Stimulated activated effector memory CD8-positive, alpha-beta T cell treated with anti-CD3 and anti-CD28 coated beads, Interleukin-12 subunit alpha, Interleukin-12 subunit beta, amount 100 ng/mL, for 72 hours (primary cell): Measurements from ENCODE around the gene TRIM8.
A peak's percentile ranks its signal among the peaks of the same experiment; 100 is the strongest.

Experiments used
- ATAC-seq: fragments of 150-1000 bp; cut with Tn5 transposase; 2 replicates; pipeline ENCODE4 v1.10.0; 2021
- DNase-seq, 2 donors: peaks; one replicate each; pipeline ENCODE4 v3.0.0; 2021 to 2022; ENCODE audit warnings: low spot score in 2 of 2
- H3K27ac Mint-ChIP-seq: one replicate; pipeline ENCODE4 v1.8.0; 2022; ENCODE audit warnings: mild to moderate bottlenecking, mixed read lengths
- H3K36me3 Mint-ChIP-seq: one replicate; pipeline ENCODE4 v1.8.0; 2022; ENCODE audit warnings: mild to moderate bottlenecking, mixed read lengths
- H3K4me1 Mint-ChIP-seq: one replicate; pipeline ENCODE4 v1.8.0; 2022; ENCODE audit warnings: mixed read lengths
- H3K4me3 Mint-ChIP-seq: one replicate; pipeline ENCODE4 v1.8.0; 2022; ENCODE audit warnings: mild to moderate bottlenecking, mixed read lengths
- H3K9me3 Mint-ChIP-seq: one replicate; pipeline ENCODE4 v1.8.0; 2022; ENCODE audit warnings: mixed read lengths

Gene TRIM8

DNA sequence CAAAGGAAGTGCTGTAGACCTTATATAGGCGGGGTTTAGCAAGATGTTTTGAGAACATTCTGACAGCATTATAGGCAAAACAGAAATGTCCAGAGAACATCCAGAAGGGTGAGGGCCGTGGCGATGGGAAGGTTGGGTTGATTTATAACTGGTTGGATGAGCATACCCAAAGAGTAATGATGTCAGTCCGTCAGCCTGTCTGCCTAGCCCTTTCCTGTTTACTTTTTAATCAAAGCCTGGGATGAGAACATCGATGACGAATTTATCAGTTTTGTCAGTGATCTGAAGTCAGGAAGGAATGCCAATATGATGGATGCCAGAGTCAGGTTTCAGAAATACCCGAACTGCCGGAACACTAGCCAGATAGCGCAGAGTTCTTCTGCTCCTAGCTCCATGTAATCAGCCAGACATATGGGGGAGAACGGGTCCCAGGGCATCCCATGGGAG, 33.8 kb upstream of the TRIM8 start:
- H3K36me3 Mint-ChIP-seq, result peaks cover 8% of the 10 kb centered on the region
- no peak for DNase-seq
- H3K4me3 Mint-ChIP-seq, result no peak overlapping the region
- no peak for ATAC-seq
- peaks cover 19% of the 10 kb centered on the region for H3K4me1 Mint-ChIP-seq
- H3K27ac Mint-ChIP-seq, result peak overlapping the region; percentile 60
- no peaks in the 10 kb centered on the region for H3K9me3 Mint-ChIP-seq

DNA sequence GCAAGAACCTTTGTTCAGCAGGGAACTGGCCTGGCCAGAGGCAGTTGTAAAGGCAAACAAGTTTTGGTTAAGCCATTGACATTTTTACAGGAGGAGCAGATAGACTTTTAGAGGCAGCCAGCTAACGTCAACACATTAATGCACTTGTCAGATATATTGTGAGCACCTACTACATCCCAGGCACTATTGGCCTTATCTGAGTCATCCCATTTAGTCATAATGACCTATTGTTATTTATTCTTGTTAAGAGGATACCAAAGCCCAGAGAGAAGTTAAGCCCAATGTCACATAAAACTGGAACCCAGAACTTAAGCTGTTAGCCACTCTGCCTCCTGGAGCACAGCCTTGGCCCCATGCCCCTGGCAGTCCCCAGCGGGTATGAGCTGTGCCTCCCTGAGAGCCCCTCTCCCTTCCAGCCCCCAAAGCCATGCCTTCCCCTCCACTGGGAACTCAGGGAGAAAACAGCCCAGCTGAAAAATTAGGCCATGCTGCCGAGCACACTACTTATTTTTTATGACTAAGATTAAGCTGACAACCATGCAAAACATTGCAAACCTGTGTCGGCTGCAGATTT, 32.7 kb upstream of the TRIM8 start:
- Mint-ChIP-seq H3K36me3 (peaks cover 10% of the 10 kb centered on the region), H3K4me1 (peaks cover 19% of the 10 kb centered on the region), H3K9me3 (no peaks in the 10 kb centered on the region), H3K27ac (peak overlapping the region; percentile 60), H3K4me3 (no peak overlapping the region)
- ATAC-seq, result peak; percentile 61
- DNase-seq, result no peak

DNA sequence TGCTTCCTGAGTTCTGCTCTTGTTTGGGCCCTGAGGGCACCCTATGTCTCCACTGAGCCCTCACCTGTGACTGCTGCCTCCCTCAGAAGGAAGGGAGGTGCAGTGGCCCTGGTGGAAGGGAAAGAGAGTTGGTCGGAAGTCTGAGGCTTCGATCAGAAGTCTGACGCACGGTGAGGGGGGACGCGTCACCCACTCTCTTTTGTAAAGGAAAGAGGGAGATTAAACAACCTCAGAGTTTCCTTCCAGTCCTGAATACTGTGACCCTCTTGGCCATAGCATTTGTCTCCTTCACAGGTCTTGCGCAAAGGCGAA, 31.4 kb upstream of the TRIM8 start:
- Mint-ChIP-seq H3K4me3 (peak overlapping the region; percentile 16), H3K4me1 (peaks cover 19% of the 10 kb centered on the region), H3K9me3 (no peaks in the 10 kb centered on the region), H3K27ac (peak overlapping the region; percentile 90), H3K36me3 (peaks cover 7% of the 10 kb centered on the region)
- DNase-seq (no peak), ATAC-seq (peak; percentile 70)

DNA sequence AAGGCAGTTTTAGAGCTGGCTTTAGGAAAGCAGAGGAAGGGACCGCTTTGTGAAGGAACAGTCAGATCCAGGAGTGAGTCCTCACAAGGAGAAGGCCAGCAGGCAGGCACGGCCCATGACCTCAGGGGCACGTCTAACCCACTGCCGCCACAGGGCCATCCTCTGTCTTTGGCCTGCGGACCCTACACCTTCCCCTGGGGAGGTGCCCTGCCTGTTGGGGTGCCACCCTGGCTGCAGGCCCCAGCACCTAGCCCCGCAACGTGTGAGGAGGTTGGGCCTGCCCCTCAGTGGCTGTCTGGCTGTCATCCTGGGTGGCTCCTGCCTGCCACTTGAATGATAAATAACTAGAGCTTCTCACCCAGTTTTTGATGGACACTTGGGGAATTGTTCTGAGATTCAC, 31.0 kb upstream of the TRIM8 start:
- Mint-ChIP-seq H3K9me3 (no peaks in the 10 kb centered on the region), H3K4me1 (peaks cover 19% of the 10 kb centered on the region), H3K27ac (peak overlapping the region; percentile 90), H3K36me3 (peaks cover 7% of the 10 kb centered on the region), H3K4me3 (peak overlapping the region; percentile 16)
- ATAC-seq (peak; percentile 6), DNase-seq (no peak)

DNA sequence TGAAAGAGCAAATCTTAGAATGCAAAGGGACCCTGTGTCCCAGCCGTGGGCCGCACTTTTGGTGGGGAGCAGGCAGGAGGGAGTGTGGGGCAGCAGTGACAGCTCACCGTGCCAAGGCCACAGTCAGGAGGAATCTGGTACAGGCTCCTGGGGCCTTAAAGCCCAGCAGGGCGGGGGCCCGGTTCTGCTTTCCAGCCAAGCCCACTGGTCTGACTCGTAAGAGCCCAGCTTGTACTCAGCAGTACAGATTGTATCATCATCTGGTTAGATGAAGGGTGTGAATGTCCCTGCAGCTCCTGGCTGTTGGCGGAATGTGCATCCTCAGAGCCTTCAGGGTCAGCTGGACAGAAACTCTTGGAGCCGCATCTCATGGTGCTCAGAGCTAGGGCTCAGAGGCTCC, 30.5 kb upstream of the TRIM8 start:
- peaks cover 7% of the 10 kb centered on the region for H3K36me3 Mint-ChIP-seq
- peaks cover 19% of the 10 kb centered on the region for H3K4me1 Mint-ChIP-seq
- no peaks in the 10 kb centered on the region for H3K9me3 Mint-ChIP-seq
- peak overlapping the region; percentile 90 for H3K27ac Mint-ChIP-seq
- H3K4me3 Mint-ChIP-seq, result no peak overlapping the region
- DNase-seq (no peak), ATAC-seq (no peak)

DNA sequence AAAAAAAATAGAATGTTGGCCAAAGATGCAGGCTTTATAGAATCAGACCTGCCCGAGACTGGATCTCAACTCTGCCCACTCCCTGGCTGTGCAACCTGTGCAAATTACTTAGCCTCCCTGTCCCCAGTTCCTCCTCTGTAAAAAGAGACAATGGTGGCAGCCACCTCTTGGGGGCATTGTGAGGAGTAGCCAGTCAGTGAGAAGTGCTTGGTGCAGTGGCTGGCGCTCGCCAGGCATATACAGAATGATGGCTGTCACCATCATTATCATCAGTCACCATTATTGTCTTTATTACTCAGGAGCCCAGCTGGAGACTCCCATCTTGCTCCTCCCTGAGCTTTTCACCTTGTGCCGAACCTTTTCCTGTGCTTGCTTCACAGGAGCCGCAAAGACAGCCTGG, 29.4 kb upstream of the TRIM8 start:
- no peak for DNase-seq

DNA sequence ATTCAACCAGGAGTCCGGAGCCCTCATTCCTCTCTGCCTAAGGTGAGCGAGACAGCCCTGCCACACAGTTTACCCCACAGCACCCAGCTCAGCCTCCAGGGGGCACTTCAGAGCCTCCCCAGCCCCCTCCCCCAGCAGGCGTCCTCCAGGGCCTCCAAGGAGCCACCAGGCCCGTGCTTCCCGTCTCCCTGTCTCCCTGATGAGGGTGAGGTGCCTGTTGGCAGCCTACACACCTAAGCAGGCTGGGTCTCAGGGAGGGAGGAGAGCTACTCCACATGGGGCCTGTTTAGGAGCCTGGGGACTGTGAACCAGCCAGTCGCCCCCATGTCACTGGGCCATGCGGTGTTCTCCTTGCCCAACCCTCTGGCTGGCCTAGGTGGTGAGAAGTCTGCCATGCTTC, 28.9 kb upstream of the TRIM8 start:
- DNase-seq, result no peak

More for the DNA sequence above, 29.4 kb upstream of the TRIM8 start:
- no peak overlapping the region for H3K4me3 Mint-ChIP-seq
- peak overlapping the region; percentile 40 for H3K27ac Mint-ChIP-seq
- peaks cover 7% of the 10 kb centered on the region for H3K36me3 Mint-ChIP-seq
- peaks cover 23% of the 10 kb centered on the region for H3K4me1 Mint-ChIP-seq
- H3K9me3 Mint-ChIP-seq, result no peaks in the 10 kb centered on the region
- no peak for ATAC-seq

DNA sequence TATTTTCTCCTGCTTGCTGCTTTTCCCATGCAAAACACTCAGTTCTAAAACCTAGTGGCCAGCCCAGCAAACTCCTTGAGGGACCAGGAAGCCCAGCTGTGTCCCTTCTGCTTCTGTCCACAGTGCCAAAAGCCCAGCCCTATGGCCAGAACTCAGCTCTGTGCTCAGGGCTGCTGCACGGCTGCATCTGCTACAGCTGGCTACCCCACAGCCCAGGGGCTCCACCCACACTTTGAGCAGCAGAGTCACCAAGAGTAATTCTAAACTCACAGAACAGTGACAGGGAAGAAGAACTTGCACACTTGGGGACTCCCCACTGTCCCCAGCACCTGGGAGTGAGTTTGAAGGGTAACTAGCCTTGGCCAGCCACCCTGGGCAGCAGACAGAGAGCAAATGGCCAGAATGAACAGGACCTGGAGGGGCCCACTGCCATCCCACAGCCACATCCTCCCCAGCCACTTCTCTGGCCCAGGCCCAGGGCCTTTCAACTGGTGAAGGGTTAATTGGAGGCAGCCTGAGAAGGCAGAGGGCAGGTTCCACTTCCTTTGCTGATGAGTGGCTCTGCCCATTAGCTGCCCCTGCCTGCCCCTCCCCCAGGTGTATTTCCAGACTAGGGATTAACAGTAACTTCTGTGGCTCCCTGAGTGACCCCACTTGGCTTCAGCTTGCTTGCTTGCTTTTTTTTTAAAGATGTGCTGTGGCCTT, 28.1 kb upstream of the TRIM8 start:
- DNase-seq (no peak), ATAC-seq (no peak)
- Mint-ChIP-seq H3K36me3 (peaks cover 7% of the 10 kb centered on the region), H3K4me1 (peaks cover 22% of the 10 kb centered on the region), H3K9me3 (no peaks in the 10 kb centered on the region), H3K4me3 (no peak overlapping the region), H3K27ac (peak overlapping the region; percentile 48)

More for the DNA sequence above, 28.9 kb upstream of the TRIM8 start:
- Mint-ChIP-seq H3K4me1 (peaks cover 24% of the 10 kb centered on the region), H3K4me3 (no peak overlapping the region), H3K36me3 (peaks cover 7% of the 10 kb centered on the region), H3K27ac (peak overlapping the region; percentile 40), H3K9me3 (no peaks in the 10 kb centered on the region)
- peak; percentile 30 for ATAC-seq

DNA sequence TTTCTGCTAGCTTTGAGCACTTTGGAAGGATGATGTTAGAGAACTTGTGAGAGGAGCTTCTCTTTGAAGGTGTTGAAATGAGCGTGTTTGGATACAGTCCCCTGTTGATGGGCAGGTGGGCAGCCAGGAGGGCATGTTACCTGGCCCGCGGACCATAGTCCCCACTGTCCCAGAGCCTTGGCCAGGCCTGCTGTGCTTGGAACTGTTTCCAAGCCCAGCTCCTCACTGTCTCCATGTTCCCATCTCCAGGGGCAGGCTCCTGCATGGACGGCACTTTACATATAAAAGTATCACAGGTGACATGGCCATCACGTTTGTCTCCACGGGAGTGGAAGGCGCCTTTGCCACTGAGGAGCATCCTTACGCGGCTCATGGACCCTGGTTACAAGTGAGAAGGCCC, 27.2 kb upstream of the TRIM8 start:
- Mint-ChIP-seq H3K4me1 (peaks cover 21% of the 10 kb centered on the region), H3K4me3 (no peak overlapping the region), H3K27ac (peak overlapping the region; percentile 68), H3K36me3 (peaks cover 7% of the 10 kb centered on the region), H3K9me3 (no peaks in the 10 kb centered on the region)
- ATAC-seq (no peak), DNase-seq (no peak)

DNA sequence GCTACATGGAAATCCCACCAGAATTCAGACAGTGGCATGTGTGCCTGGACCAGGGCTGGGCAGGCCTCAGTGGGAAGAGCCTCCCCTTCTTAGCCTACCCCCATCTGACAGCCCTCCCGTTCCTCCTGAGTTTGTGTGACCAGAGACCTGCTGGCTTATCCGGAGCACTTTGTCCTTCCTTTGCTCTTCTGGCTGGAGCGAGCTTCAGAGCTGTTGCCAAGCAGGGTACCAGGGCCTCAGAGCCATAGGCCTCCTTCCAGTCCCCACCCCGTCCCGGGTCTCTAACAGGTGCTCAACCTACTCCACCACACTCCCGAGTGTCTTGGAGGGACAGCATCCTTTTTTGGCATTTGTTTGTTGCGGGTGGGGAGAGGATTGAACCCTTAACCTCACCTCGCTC, 26.5 kb upstream of the TRIM8 start:
- Mint-ChIP-seq H3K9me3 (no peaks in the 10 kb centered on the region), H3K4me3 (no peak overlapping the region), H3K4me1 (peaks cover 17% of the 10 kb centered on the region), H3K27ac (peak overlapping the region; percentile 68), H3K36me3 (peaks cover 7% of the 10 kb centered on the region)
- ATAC-seq, result no peak
- DNase-seq, result no peak

DNA sequence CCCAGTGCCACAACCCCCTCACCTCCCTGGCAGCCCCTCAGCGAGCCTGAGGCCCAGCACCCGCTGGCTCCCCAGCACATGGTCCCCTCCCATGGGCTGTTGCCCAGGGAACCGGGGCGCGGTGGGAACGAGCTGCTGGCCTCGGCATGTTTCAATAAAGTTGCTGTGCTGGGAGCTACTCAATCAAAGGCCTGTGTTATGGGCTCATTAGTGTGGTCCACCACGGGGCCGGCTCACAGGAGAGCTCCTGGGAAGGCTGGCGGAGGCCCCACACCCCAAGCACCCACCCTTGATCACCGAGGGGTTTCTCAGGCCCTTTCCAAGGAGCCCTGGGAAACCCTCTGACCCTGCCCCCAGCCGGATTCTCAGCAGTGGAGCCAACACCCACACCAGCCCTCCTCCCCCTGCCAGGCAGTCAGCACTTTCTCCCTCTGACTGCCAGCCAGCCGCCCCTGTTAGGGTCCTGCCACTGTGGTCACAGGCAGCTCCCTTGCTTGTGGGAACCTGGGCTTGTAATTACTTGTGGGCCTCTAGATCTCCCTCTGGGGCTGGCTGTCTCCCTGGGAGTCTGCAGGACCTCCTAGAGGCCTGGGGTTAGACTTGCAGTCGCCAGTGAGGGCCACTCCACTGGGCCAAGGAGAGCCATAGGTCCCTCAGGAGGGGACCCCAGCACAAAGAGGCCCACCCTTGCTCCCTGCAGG, 24.8 kb upstream of the TRIM8 start:
- no peaks in the 10 kb centered on the region for H3K9me3 Mint-ChIP-seq
- H3K4me3 Mint-ChIP-seq, result no peak overlapping the region
- ATAC-seq, result no peak
- DNase-seq, result no peak
- peaks cover 7% of the 10 kb centered on the region for H3K36me3 Mint-ChIP-seq
- peak overlapping the region; percentile 43 for H3K27ac Mint-ChIP-seq
- peaks cover 12% of the 10 kb centered on the region for H3K4me1 Mint-ChIP-seq

DNA sequence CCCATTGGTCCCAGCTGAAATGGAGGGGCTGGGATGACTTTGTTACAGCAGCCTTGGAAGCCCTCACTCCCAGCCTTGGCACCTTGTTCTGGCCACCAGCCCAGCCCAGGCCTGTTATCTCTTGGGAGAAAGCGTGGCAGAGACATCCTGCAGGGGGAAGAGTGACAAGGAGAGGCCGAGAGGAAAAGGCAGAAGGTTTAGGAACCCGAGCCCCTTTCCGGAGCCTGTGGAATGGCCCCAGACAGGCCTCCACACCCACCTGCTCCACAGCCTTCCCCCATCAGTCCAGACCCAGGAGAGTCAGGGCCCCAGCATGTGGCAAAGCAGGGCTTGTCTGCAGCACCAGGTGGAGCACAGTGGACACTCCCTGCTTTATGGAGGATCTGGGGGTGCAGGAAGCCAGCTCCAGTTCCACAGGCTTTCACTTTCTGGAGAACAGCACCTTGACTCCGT, 24.1 kb upstream of the TRIM8 start:
- no peak for DNase-seq
- Mint-ChIP-seq H3K36me3 (peaks cover 7% of the 10 kb centered on the region), H3K27ac (peak overlapping the region; percentile 77), H3K4me3 (no peak overlapping the region), H3K9me3 (no peaks in the 10 kb centered on the region), H3K4me1 (peaks cover 12% of the 10 kb centered on the region)
- ATAC-seq, result no peak

DNA sequence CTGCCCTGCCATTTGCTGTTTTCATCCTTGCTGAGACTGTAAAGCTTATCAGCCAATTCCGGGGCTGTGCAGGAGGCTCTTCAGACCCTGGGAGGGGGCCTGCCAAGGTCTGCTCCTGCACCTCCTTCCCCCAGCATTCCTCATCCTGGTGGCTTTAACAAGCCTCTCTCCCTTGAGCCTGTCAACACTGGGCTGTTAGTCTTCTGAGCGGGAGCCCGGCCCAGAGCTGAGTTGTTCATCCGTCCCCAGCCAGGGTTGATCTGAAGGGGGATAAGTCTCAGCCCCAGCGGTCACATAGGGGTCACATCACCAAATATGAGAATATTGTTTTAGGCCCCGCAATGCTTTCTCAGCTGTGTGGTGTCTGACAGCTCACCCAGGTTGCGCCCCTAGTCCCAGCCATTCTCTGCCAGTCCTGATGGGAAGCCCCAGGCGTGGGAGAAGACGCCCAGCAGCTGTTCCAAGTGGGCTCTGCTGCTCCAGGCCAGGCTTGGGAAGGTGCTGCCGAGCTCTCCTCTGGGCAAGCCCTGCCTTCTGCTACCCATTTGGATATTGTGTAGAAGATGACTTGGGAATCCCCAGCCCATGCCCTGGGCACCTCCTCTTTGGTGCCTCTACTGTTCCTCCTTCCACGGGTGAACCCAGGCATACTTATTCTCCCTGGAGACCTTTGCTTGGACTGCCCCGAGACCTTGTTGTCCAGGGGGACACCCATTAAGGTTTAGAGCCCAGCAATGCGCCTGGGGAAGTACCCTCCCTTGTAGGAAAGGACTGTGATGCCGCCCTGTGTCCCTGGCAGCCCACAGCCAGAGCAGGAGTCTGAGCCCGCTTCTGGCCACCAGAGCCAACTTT, 23.5 kb upstream of the TRIM8 start:
- peaks cover 7% of the 10 kb centered on the region for H3K36me3 Mint-ChIP-seq
- H3K4me1 Mint-ChIP-seq, result peaks cover 12% of the 10 kb centered on the region
- H3K9me3 Mint-ChIP-seq, result no peaks in the 10 kb centered on the region
- DNase-seq (no peak), ATAC-seq (peak; percentile 56)
- H3K27ac Mint-ChIP-seq, result peak overlapping the region; percentile 77
- H3K4me3 Mint-ChIP-seq, result no peak overlapping the region

DNA sequence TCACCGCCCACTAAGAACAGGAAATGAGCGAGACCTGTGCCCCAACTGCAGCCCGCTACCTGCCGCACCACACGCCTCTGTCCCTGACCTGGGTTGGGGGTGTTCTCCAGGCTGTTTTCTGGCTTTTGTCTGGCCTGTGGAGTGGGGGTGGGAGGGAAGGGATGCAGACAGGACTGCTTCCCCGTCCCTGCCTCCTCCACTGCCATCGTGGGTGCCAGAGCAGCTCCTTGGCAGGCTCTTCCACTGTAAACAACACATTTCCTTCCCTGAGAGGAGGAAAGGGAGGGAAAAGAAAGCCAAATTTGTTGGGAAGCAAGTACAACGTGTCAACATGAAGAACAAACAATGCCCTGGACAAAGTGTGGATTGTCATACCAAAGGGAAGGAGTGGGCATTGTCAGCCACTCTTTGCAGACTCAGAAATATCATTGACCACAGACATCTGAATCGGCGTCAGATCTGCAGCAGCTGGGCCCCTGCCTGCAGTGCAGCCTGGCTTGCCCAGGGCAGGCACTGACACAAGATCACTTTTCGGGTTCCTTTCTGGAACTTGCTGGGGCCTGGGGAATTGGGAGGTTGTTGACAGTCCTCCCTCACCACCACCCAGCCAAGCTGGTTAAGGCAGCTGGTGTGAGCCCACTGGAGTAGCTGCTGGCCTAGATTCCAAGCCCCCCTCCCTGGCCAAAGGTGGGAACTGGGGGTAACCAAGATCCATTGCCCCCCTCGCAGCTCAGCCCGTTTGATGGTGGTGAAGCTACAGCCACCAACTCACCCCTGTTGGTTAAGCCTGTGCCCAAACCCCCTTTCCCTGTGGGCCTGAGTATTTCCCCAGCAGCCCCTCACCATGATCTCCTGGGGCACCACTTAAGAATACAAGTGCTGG, 22.6 kb upstream of the TRIM8 start:
- no peak for ATAC-seq
- Mint-ChIP-seq H3K4me3 (no peak overlapping the region), H3K27ac (peak overlapping the region; percentile 77), H3K36me3 (peaks cover 4% of the 10 kb centered on the region), H3K4me1 (peaks cover 12% of the 10 kb centered on the region), H3K9me3 (no peaks in the 10 kb centered on the region)
- DNase-seq, result no peak
